ENCODE results near the gene RHOG. TPM values are rescaled to one million over a fixed set of nuclear protein-coding genes. Genes with fewer than 3 reads are reported as not detected.

RHOG gene
- total RNA-seq, 2 experiments from 2014 or later: 101 to 106 TPM

DNA sequence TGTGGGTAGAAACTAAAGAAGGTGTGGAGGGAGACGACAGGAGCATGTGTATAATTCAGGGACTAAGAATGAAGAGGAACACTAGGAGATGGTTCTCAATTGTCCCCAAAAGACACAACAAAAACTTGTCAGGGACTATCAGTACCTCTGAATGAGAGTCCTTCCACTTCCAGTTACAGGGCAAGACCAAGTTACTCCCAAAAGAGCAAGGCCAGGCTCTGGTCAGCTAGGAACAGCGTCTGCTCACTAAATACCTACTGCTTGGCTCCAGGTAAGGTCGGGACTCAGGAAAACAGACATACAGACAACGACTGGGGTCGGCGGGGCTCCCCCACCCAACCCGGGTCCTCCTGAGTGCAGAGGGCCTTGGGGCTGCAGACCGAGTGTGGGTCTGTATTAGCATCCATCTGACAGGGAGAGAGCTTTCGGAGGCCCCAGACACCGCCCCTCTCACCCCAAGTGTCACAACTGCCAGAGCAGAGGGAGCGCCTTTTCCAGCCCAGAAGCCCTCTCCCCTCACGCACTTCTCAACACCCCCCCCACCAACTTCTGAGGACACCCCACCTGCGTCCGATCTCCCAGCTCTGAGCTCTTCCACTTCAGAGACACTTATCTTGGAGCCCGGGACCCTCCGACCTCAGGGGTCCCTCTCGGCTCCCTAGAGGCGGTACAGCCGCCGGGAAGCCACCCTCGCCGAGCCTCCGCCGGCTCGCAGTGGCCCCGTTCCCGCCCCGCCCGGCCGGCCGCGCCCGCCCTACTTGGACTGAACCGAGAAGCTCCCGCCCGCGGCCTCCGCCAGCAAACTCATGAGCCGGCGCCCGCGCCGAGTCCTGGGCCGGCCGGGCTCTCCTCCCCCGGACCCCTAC lies 522 bp downstream of the RHOG start:
- Mint-ChIP-seq H3K27me3 (no peaks in the 10 kb centered on the region), H3K9me3 (no peaks in the 10 kb centered on the region), H3K4me1 (ENCODE audit: low read depth) (peaks cover 60% of the 10 kb centered on the region), H3K4me3 (peak overlapping the region; percentile 94), H3K36me3 (ENCODE audit: low read depth) (peaks cover 32% of the 10 kb centered on the region), H3K27ac (peak overlapping the region; percentile 95)
- H3K36me3 ChIP-seq (ENCODE audit: insufficient read depth, low read length): peaks cover 8% of the 10 kb centered on the region
- ChIA-PET CTCF (interaction anchor here (1.0 to 10.7 kb wide), 6 partner anchors 13 to 65 kb away, joined by 3 to 216 read pairs (median 7); partner anchors contain the start of genes PGAP2 and STIM1), POLR2A (interaction anchor here (0.5 to 15.1 kb wide), 29 partner anchors 8 to 257 kb away, joined by 3 to 577 read pairs (median 8); partner anchors contain the start of genes NUP98, PGAP2, RRM1 and STIM1)
- ATAC-seq (ENCODE audit: poor library complexity) (no peak), DNase-seq (peak in 10 of 14 experiments; percentile 18 to 65 (median 44))
- no peaks in the 10 kb centered on the region for H3K9me3 ChIP-seq (ENCODE audit: control insufficient read depth in 1 of 2, insufficient read depth in 1 of 2, low read length in 2 of 2)
- peaks cover 52% of the 10 kb centered on the region for H3K4me1 ChIP-seq (ENCODE audit: insufficient read depth, low read length)
- peak overlapping the region; percentile 90 to 97 for H3K27ac ChIP-seq (ENCODE audit: low read depth in 1 of 2, low read length in 2 of 2)
- H3K4me3 ChIP-seq (ENCODE audit: low read length): peak overlapping the region; percentile 95
- no peaks in the 10 kb centered on the region for H3K27me3 ChIP-seq (ENCODE audit: control insufficient read depth in 1 of 2, insufficient read depth in 2 of 2, low read length in 2 of 2)
- intact Hi-C loops (cut with DNase I, micrococcal nuclease): loop anchor here in 1 of 2 experiments (2.0 kb wide), 1 partner anchor 43 kb away; the partner anchor contains the start of gene NUP98
- TF ChIP-seq, protein P1, sequence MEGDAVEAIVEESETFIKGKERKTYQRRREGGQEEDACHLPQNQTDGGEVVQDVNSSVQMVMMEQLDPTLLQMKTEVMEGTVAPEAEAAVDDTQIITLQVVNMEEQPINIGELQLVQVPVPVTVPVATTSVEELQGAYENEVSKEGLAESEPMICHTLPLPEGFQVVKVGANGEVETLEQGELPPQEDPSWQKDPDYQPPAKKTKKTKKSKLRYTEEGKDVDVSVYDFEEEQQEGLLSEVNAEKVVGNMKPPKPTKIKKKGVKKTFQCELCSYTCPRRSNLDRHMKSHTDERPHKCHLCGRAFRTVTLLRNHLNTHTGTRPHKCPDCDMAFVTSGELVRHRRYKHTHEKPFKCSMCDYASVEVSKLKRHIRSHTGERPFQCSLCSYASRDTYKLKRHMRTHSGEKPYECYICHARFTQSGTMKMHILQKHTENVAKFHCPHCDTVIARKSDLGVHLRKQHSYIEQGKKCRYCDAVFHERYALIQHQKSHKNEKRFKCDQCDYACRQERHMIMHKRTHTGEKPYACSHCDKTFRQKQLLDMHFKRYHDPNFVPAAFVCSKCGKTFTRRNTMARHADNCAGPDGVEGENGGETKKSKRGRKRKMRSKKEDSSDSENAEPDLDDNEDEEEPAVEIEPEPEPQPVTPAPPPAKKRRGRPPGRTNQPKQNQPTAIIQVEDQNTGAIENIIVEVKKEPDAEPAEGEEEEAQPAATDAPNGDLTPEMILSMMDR (IDR thresholded peaks at IDR 0.05): no peak

DNA sequence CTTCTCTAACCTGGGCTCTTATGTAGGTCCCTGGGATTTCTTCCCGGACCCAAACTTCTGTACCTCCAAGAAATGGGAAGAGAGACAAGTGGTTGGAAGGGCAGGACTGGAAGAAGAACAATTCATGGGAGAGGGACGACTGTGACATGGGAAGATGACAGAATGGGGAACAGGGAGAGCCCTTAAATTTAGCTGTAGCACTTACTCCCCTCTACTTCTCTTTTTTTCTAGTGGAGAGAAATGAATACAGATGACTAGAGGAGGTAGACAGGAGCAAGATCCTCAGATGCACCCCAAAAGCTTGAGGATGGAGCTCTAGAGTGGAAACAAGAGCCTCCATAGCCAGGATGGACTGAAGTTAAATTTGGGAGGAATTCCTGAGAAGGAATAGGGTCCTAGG lies 2.3 kb downstream of the RHOG start:
- peaks cover 68% of the 10 kb centered on the region for H3K4me1 Mint-ChIP-seq (ENCODE audit: low read depth)
- H3K27ac ChIP-seq (ENCODE audit: low read depth in 1 of 2, low read length in 2 of 2): peak overlapping the region; percentile 90 to 97
- H3K4me1 ChIP-seq (ENCODE audit: insufficient read depth, low read length): peaks cover 69% of the 10 kb centered on the region
- no peaks in the 10 kb centered on the region for H3K9me3 Mint-ChIP-seq
- H3K36me3 Mint-ChIP-seq (ENCODE audit: low read depth): peaks cover 49% of the 10 kb centered on the region
- intact Hi-C loops (cut with DNase I, micrococcal nuclease): loop anchor here (2.0 to 5.0 kb wide), 2 partner anchors 14 to 41 kb away; partner anchors contain the start of gene NUP98 (in 1 of the 2)
- no peak for ATAC-seq (ENCODE audit: poor library complexity)
- peak overlapping the region; percentile 95 for H3K4me3 ChIP-seq (ENCODE audit: low read length)
- no peaks in the 10 kb centered on the region for H3K9me3 ChIP-seq (ENCODE audit: control insufficient read depth in 1 of 2, insufficient read depth in 1 of 2, low read length in 2 of 2)
- peak overlapping the region; percentile 95 for H3K27ac Mint-ChIP-seq
- TF ChIP-seq, protein P1 (IDR thresholded peaks at IDR 0.05): no peak
- CTCF ChIA-PET: interaction anchor here (1.2 to 10.7 kb wide), 3 partner anchors 13 to 146 kb away, joined by 3 to 216 read pairs (median 6); partner anchors contain the start of gene STIM1
- peak overlapping the region; percentile 94 for H3K4me3 Mint-ChIP-seq
- H3K27me3 ChIP-seq (ENCODE audit: control insufficient read depth in 1 of 2, insufficient read depth in 2 of 2, low read length in 2 of 2): no peaks in the 10 kb centered on the region
- POLR2A ChIA-PET: interaction anchor here (0.7 to 15.1 kb wide), 11 partner anchors 8 to 146 kb away, joined by 3 to 577 read pairs (median 7); partner anchors contain the start of genes NUP98, PGAP2 and STIM1
- H3K36me3 ChIP-seq (ENCODE audit: insufficient read depth, low read length): peaks cover 19% of the 10 kb centered on the region
- no peak for DNase-seq
- no peaks in the 10 kb centered on the region for H3K27me3 Mint-ChIP-seq

DNA sequence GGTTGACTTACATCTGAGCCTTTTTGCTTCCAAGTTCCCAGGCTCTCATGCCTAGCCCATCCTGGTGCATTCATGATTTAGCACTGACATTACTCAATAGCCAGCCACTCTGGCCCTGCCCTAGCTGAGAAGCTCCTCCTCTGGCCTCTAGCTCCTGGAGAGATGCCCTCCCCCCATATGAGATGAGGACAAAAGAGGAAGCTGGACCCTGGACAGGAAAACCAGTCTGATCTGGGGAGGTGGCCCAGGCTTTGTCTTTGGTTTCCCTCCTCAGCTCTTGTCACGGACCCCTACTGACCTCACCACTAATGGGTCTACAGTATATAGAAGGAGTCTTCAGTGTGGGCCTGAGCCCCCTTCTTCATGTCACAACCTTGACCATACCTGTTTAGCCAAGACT lies 3.0 kb downstream of the RHOG start:
- Histone ChIP-seq H3K4me3 (ENCODE audit: low read length) (peak overlapping the region; percentile 95), H3K9me3 (ENCODE audit: control insufficient read depth in 1 of 2, insufficient read depth in 1 of 2, low read length in 2 of 2) (no peaks in the 10 kb centered on the region), H3K4me1 (ENCODE audit: insufficient read depth, low read length) (peaks cover 76% of the 10 kb centered on the region), H3K27me3 (ENCODE audit: control insufficient read depth in 1 of 2, insufficient read depth in 2 of 2, low read length in 2 of 2) (no peaks in the 10 kb centered on the region), H3K27ac (ENCODE audit: low read depth in 1 of 2, low read length in 2 of 2) (peak overlapping the region; percentile 90 to 97), H3K36me3 (ENCODE audit: insufficient read depth, low read length) (peaks cover 23% of the 10 kb centered on the region)
- ATAC-seq (ENCODE audit: poor library complexity): no peak
- Mint-ChIP-seq H3K4me3 (peak overlapping the region; percentile 94), H3K4me1 (ENCODE audit: low read depth) (peaks cover 75% of the 10 kb centered on the region), H3K27me3 (no peaks in the 10 kb centered on the region), H3K9me3 (no peaks in the 10 kb centered on the region), H3K27ac (peak overlapping the region; percentile 95), H3K36me3 (ENCODE audit: low read depth) (peaks cover 55% of the 10 kb centered on the region)
- POLR2A ChIA-PET: interaction anchor here (1.1 to 15.1 kb wide), 9 partner anchors 9 to 109 kb away, joined by 3 to 577 read pairs (median 8); partner anchors contain the start of genes NUP98, PGAP2 and STIM1
- TF ChIP-seq, protein P1 (IDR thresholded peaks at IDR 0.05): no peak
- intact Hi-C loops (cut with DNase I, micrococcal nuclease): loop anchor here (2.0 to 5.0 kb wide), 2 partner anchors 13 to 40 kb away; partner anchors contain the start of gene NUP98 (in 1 of the 2)
- CTCF ChIA-PET: interaction anchor here (1.7 to 10.7 kb wide), 2 partner anchors 13 to 15 kb away, joined by 6 to 216 read pairs; partner anchors contain the start of gene STIM1
- DNase-seq: peak in 2 of 14 experiments; percentile 59 to 64

Measured in CD4-positive, alpha-beta T cell (primary cell).